Fibroblast of lung (primary cell): ENCODE results near the gene ZNF70. TPM values are rescaled to one million over a fixed set of nuclear protein-coding genes. Genes with fewer than 3 reads are reported as not detected.
A peak's percentile ranks its signal among the peaks of the same experiment; 100 is the strongest.

Experiments used
- DNase-seq, 2 donors: peaks; one replicate each; pipeline versions ENCODE4 v3.0.0 to v3.0.0-alpha.2; 2010; ENCODE audit warnings: low read depth in 2 of 2
- H2AFZ ChIP-seq: 2 replicates; pipeline ENCODE4 v1.5.1; 2012; ENCODE audit warnings: low read length, control low read depth, inconsistent platforms
- H3K27ac ChIP-seq: 2 replicates; pipeline ENCODE4 v1.5.1; 2011; ENCODE audit warnings: low read length, control low read depth; ENCODE audit not compliant: insufficient read depth
- H3K27me3 ChIP-seq: 2 replicates; pipeline ENCODE4 v1.5.1; 2011; ENCODE audit warnings: mild to moderate bottlenecking, low read length; ENCODE audit not compliant: control insufficient read depth, insufficient read depth
- H3K36me3 ChIP-seq: 2 replicates; pipeline ENCODE4 v1.5.1; 2011; ENCODE audit warnings: low read length; ENCODE audit not compliant: control insufficient read depth, insufficient read depth
- H3K4me1 ChIP-seq: 2 replicates; pipeline ENCODE4 v1.5.1; 2011; ENCODE audit warnings: low read length; ENCODE audit not compliant: control insufficient read depth, insufficient read depth; ENCODE audit errors: extremely low read depth
- H3K4me2 ChIP-seq: 2 replicates; pipeline ENCODE4 v1.5.1; 2011; ENCODE audit warnings: low read length, control low read depth; ENCODE audit not compliant: insufficient read depth; ENCODE audit errors: extremely low read depth
- H3K4me3 ChIP-seq, 4 experiments: fragments of 200-600 bp in 1 of 4; sonication (generic) in 1 of 4; replicated peaks in 1 of 4; 2 replicates each; pipeline ENCODE4 v1.5.1; 2011 to 2016; ENCODE audit warnings: low read length in 4 of 4, low read depth in 3 of 4, mild to moderate bottlenecking in 3 of 4, control low read depth in 2 of 4, inconsistent platforms in 1 of 4, mixed read lengths in 1 of 4; ENCODE audit not compliant: insufficient read depth in 1 of 4; ENCODE audit errors: control extremely low read depth in 1 of 4
- H3K79me2 ChIP-seq: 2 replicates; pipeline ENCODE4 v1.5.1; 2012; ENCODE audit warnings: mild to moderate bottlenecking, low read length, inconsistent platforms; ENCODE audit not compliant: control insufficient read depth, insufficient read depth
- H3K9ac ChIP-seq: 2 replicates; pipeline ENCODE4 v1.5.1; 2011; ENCODE audit warnings: mild to moderate bottlenecking, low read length, control low read depth; ENCODE audit not compliant: insufficient read depth
- H3K9me3 ChIP-seq: 2 replicates; pipeline ENCODE4 v1.5.1; 2012; ENCODE audit warnings: low read depth, low read length; ENCODE audit not compliant: control insufficient read depth, insufficient read depth
- H4K20me1 ChIP-seq: 2 replicates; pipeline ENCODE4 v1.5.1; 2011; ENCODE audit warnings: low read length; ENCODE audit not compliant: control insufficient read depth, insufficient read depth; ENCODE audit errors: extremely low read depth
- CTCF ChIP-seq, 2 donors: IDR thresholded peaks in 1 of 2; conservative IDR thresholded peaks in 1 of 2; 1 replicate in 1 of 2; 2 replicates in 1 of 2; pipeline ENCODE4 v1.5.1; 2011 to 2012; ENCODE audit warnings: low read length in 2 of 2, control low read depth in 1 of 2, inconsistent platforms in 1 of 2, low read depth in 1 of 2, mild to moderate bottlenecking in 1 of 2
- EZH2 ChIP-seq: IDR thresholded peaks from 2 replicates; pipeline ENCODE4 v1.5.1; 2012; ENCODE audit warnings: low read length, control low read depth, mild to moderate bottlenecking; ENCODE audit errors: missing control alignments
- polyA plus RNA-seq, 2 donors: library from polyadenylated mRNA; depleted of rRNA in 1 of 2; stranded (reverse) in 1 of 2; unstranded in 1 of 2; fragments of >200 nt; gene quantifications; 2 replicates each; pipeline ENCODE4 v1.2.1, GENCODE V29; 2011 to 2012; ENCODE audit warnings: missing spikeins in 1 of 2
- total RNA-seq: library from RNA; depleted of rRNA; stranded (reverse); fragments of >200 nt; gene quantifications from 2 replicates; pipeline ENCODE4 v1.2.1, GENCODE V29; 2014

Gene ZNF70
- total and polyA plus RNA-seq, 2 donors (not counting 1 experiment from before 2014, with no cell fraction given): 1.2 to 3.1 TPM

GRCh38 chr22:23781511-23782183 is 30.7 kb upstream of the ZNF70 start:
- Histone ChIP-seq H3K27ac (no peak overlapping the region), H3K27me3 (no peaks in the 10 kb centered on the region), H2AFZ (no peak overlapping the region), H3K4me2 (no peak overlapping the region), H3K4me3 (no peak overlapping the region), H3K4me1 (peaks cover 7% of the 10 kb centered on the region), H4K20me1 (no peaks in the 10 kb centered on the region), H3K9ac (no peak overlapping the region), H3K79me2 (no peaks in the 10 kb centered on the region), H3K9me3 (no peaks in the 10 kb centered on the region), H3K36me3 (no peaks in the 10 kb centered on the region)
- TF ChIP-seq CTCF (conservative IDR thresholded peaks at IDR 0.05 in 1 of 2, IDR thresholded peaks at IDR 0.05 in 1 of 2; ENCODE audit: low read depth in 1 of 2, low read length in 2 of 2) (no peak), EZH2 (no peak)
- peak; percentile 52 to 59 for DNase-seq

GRCh38 chr22:23781065-23781464 is 30.2 kb upstream of the ZNF70 start:
- Histone ChIP-seq H2AFZ (no peak overlapping the region), H3K27ac (no peak overlapping the region), H3K9ac (no peak overlapping the region)

More at GRCh38 chr22:23781065-23781464, 30.2 kb upstream of the ZNF70 start:
- H3K4me1 ChIP-seq: peaks cover 2% of the 10 kb centered on the region
- TF ChIP-seq EZH2: no peak
- no peak for TF ChIP-seq CTCF (conservative IDR thresholded peaks at IDR 0.05 in 1 of 2, IDR thresholded peaks at IDR 0.05 in 1 of 2; ENCODE audit: low read depth in 1 of 2, low read length in 2 of 2)
- no peak overlapping the region for H3K4me2 ChIP-seq
- no peaks in the 10 kb centered on the region for H3K36me3 ChIP-seq
- H3K27me3 ChIP-seq: no peaks in the 10 kb centered on the region
- H3K4me3 ChIP-seq: no peak overlapping the region
- H4K20me1 ChIP-seq: no peaks in the 10 kb centered on the region
- no peak for DNase-seq
- no peaks in the 10 kb centered on the region for H3K79me2 ChIP-seq
- H3K9me3 ChIP-seq: no peaks in the 10 kb centered on the region
